HG03039 (cell line): ENCODE data around the gene MEGF6.
"Not testable (repeated sequence)": the region's sequence is repeated elsewhere in the genome, so short reads cannot be mapped to it uniquely, and the experiment has no call there.

Experiments
- ATAC-seq: cut with Tn5 transposase; IDR thresholded peaks from one replicate; pipeline ENCODE4 v1.9.1; 2021; ENCODE audit warnings: mild to moderate bottlenecking, moderate library complexity; ENCODE audit not compliant: unreplicated experiment

The MEGF6 gene

GRCh38 chr1:3577711-3578432 lies 33.4 kb downstream of the MEGF6 start:
- no peak for ATAC-seq

GRCh38 chr1:3577300-3577699 lies 34.0 kb downstream of the MEGF6 start:
- no peak for ATAC-seq

DNA sequence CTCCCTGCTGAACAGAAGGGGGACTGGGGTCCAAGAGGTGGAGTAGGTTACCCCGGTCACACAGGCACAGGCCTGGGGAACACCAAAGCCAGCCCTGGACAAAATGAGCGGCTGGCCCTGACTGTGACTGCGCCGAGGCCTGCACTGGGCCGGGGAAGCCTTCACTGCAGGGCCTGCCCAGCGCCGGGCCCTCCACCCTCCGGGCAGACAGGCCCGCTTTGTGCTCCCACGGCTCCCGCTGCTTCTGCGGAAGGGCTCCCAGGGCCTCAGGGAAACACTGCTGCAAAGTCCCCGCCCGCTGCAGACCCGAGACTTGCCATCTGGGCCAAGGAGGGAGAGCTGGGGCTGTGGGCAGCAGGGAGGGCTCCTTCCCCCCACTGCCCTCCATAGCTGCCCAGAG lies 35.3 kb downstream of the MEGF6 start:
- no peak for ATAC-seq

GRCh38 chr1:3575515-3575914 lies 35.8 kb downstream of the MEGF6 start:
- not testable (repeated sequence) for ATAC-seq

GRCh38 chr1:3573500-3573899 lies 37.8 kb downstream of the MEGF6 start:
- no peak for ATAC-seq

DNA sequence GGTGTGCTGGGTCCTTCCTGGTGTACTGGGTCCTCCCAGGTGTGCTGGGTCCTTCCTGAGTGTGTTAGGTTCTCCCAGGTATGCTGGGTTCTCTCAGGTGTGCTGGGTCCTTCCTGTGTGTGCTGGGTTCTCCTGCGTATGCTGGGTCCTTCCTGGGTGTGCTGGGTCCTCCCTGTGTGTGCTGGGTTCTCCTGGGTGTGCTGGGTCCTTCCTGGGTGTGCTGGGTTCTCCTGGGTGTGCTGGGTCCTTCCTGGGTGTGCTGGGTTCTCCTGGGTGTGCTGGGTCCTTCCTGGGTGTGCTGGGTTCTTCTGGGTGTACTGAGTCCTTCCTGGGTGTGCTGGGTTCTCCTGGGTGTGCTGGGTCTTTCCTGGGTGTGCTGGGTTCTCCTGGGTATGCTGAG lies 38.7 kb downstream of the MEGF6 start:
- ATAC-seq: not testable (repeated sequence)

DNA sequence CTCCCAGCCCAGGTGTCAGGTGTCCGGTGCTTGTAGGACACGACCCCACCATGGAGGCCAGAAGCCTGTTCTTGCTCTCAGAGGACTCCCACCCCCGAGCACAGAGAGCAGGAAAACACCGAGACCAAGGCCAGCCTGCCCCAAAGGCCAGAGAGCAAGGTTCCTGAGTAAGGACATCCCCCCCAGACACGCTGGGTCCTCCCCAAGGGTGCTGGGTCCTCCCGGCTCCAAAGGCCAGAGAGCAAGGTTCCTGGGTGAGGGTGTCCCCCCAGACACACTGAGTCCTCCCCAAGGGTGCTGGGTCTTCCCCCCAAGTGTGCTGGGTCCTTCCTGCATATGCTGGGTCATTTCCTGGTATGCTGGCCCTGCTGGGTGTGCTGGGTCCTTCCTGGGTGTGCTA lies 40.0 kb downstream of the MEGF6 start:
- no peak for ATAC-seq

DNA sequence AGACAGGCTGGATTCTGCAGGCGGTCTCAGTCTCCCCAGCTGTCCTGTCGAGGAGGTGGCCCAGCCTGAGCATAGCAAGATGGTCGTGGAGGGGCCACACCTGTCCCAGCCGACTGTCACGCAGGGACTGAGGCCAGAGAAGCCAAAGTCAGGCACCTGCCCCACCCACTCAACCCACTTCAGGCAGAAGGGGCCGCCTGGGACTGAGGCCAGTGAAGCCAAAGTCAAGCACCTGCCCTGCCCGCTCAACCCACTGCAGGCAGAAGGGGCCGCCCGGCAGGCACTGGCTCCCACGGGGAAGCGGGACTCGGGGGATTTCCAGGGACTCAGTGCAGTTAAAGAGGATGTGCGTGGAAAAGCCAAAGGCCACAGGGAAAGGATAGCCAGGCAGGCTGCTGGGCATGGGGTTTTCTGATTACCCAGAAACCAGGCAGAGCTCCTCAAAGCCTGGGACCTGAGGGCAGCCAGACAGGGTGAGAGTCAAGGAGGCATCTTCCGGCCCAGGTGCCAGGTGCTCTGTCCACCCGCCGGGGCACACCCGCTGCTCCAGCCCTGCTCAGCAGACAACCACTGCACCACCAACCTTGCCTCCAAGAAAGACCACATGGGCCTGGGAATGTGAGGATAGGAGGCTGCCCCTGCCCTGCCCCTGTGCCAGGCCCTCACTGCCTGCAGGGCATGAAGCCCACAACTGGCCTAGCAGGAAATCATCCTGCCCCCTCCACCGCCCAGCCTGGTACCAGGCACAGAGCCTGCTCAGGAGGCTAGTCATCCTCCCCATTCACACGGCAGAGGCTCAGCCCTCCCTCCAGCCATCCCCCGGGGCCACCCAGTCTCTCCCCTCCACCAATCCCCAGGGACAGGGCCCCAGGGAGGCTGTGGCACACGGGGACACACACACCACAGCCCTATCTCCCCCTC lies 41.0 kb downstream of the MEGF6 start:
- no peak for ATAC-seq

DNA sequence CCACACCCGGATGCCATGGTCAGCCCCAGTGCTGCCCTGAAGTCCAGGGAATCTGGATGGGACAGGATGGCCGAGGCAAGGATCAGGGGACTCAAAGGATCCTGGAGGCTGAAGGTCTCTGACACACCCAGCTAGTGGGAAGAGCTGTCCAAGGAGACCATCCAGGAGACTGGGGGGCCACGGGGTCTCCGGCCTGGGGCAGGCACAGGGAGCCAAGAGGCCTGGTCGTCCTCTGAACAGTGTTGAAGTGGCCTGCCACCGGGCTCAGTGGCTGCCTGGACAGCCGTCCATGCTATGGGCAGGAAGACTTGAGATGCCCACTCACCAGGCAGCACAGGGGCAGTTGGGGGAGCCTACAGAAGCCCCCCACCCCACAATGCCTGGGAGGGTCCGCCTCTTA lies 41.9 kb downstream of the MEGF6 start:
- no peak for ATAC-seq

- no peak for ATAC-seq
Measured at GRCh38 chr1:3568815-3569435, 42.4 kb downstream of the MEGF6 start.

DNA sequence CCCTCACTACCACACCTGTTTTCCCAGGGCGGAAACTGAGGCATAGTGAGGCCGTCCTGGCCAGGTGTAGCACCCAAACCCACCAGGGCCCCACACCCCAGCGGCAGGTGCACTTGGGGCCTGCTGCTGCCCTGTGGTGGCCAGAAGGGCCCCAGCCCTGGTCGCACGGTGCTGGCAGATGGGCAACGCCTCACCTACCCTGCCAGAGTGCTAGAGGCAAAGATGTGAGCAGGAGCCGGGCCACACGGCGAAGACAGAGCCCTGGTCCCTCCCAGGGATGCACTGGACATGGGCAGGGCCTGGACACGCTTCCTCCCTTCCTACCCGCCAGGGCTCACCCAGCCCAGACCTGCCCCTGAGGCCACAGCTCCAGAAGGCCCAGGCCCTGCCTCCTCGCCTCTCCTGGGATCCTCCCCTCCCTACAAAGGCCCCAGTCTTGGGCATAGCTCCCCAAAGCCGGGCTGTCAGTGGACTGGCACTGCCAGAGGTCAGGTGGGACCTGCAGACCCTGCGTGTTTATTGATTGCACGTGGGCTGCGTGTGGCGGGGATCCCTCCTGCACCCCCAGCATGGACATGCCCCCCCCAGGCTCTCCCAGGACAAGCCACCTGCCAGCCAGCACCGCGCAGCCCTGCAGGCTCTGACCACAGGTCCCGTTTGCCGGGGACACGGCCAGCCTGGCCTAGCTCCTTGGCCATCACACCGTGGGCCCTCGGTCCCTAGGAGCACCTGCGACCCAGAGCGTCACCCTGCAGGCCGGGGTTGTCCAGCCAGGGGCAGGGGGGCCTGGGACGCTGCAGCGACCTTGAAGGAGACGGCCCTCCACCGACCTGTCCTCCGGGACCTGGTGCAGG lies 44.1 kb downstream of the MEGF6 start:
- ATAC-seq: no peak

- no peak for ATAC-seq
Measured at GRCh38 chr1:3566003-3566885, 45.1 kb downstream of the MEGF6 start.

GRCh38 chr1:3564921-3565831 lies 46.1 kb downstream of the MEGF6 start:
- ATAC-seq: no peak

DNA sequence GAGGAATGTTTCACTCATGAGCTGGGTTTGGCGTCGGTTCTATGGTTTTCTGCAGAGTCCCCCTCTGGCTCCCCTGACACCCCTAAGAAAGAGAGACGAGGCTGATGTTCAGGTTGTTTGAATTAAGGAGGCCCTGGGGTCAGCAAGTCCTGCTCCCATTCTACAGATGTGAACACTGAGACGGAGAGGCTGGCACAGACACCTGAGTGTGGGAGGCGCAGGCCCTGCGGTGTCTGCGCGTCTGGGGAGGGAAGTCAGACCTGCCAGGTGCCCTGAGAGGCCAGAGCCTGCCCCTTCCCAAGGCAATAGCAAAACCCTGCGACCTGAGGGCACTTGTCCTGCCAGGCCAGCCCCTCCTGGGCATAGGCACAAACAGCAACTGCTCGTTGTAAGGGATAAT lies 47.7 kb downstream of the MEGF6 start:
- ATAC-seq: no peak

DNA sequence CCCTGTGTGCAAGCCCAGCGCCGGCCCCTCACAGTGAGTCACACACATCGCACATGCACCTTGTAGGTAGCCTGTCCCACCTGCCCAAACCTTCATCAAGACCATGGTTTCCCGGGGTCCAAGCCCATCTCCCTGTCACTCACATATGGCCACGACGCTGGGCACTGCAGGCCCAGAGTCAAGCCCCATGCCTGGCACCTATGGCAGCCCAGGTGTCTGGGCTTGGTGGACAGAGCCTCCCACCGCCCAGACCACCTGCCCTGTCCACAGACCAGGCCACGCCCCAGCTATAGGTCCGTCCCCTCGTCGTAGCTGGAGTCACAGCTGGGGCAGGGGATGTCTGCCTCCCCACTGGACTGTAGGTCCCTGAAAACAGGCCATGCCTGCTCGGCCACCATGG lies 48.2 kb downstream of the MEGF6 start:
- no peak for ATAC-seq

GRCh38 chr1:3562712-3563111 lies 48.6 kb downstream of the MEGF6 start:
- no peak for ATAC-seq

DNA sequence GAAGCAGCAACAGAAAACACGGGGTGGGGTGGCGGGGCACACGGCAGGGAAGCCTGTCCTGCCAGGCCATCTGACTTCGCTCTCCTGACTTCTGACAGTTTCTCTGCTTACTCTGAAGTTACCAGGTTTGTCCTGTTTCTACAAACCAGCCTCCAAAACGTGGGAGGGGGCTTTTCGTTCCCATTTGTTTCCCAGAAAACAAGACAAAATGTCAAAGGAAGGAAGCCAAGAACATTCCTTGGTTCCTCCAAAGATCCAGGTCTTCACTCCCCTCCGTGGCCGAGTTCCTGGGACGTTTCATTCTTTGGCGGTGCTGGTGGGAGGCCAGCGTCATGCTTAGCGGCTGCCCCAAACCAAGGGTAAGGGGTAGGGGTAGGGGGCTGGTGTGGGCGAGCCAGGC lies 49.6 kb downstream of the MEGF6 start:
- no peak for ATAC-seq

DNA sequence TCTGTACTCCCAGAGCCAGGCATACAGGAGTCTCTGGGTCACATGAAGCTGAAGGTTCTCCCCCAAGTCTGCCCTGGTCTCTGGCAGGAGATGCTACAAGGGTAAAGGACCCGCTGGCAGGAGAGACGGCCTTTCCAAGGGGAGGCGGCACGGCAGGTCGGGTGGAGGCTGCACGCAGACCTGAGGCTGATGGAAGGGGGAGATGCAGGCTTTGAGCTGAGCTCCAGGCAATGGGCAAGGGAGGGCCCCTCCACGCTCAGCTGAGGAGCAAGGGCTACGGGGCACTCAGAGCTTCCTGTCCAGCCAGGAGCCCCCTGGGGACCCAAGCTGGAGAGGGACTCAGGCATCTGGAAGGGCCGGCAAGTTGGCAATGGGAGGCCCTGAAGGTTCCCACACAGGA lies 50.3 kb downstream of the MEGF6 start:
- no peak for ATAC-seq
